Ascending aorta (tissue), 2 donors: ENCODE results near the gene STX1A. TPM values are rescaled to one million over a fixed set of nuclear protein-coding genes. Genes with fewer than 3 reads are reported as not detected.

Experiments
- DNase-seq, 2 donors: peaks; one replicate each; pipeline ENCODE4 v3.0.0-alpha.2; 2019; ENCODE audit warnings: low spot score in 2 of 2
- H3K27ac ChIP-seq, 2 donors: fragments of 200-600 bp; sonication (generic); one replicate each; pipeline ENCODE4 v1.5.1; 2016 to 2017; ENCODE audit warnings: mild to moderate bottlenecking in 1 of 2
- H3K27me3 ChIP-seq: fragments of 200-600 bp; sonication (generic); one replicate; pipeline ENCODE4 v1.5.1; 2017
- H3K36me3 ChIP-seq, 2 donors: fragments of 200-600 bp; sonication (generic); one replicate each; pipeline ENCODE4 v1.5.1; 2016
- H3K4me1 ChIP-seq, 2 donors: fragments of 200-600 bp; sonication (generic); one replicate each; pipeline ENCODE4 v1.5.1; 2016 to 2017; ENCODE audit warnings: mild to moderate bottlenecking in 1 of 2
- H3K4me3 ChIP-seq, 2 donors: fragments of 200-600 bp; sonication (generic); one replicate each; pipeline ENCODE4 v1.5.1; 2016 to 2017; ENCODE audit warnings: mild to moderate bottlenecking in 1 of 2
- H3K9me3 ChIP-seq, 2 donors: fragments of 200-600 bp; sonication (generic); one replicate each; pipeline ENCODE4 v1.5.1; 2016
- CTCF ChIP-seq, 3 experiments: fragments of 200-600 bp in 2 of 3; fragments of 450-650 bp in 1 of 3; sonication (generic) in 2 of 3; IDR thresholded peaks; one replicate each; pipeline ENCODE4 v1.5.1; 2016 to 2019; ENCODE audit warnings: antibody characterized with exemption in 3 of 3, mild to moderate bottlenecking in 1 of 3, moderate library complexity in 1 of 3
- intact Hi-C: fragments of 100-400 bp; cut with DNase I; formaldehyde crosslinking; loops from one replicate; pipeline ENCODE4 v1.15.1; 2023
- total RNA-seq: library from RNA; depleted of rRNA; stranded (reverse); fragments of >200 nt; gene quantifications from one replicate; pipeline ENCODE4 v1.1.0, GENCODE V29; 2016

STX1A gene
- total RNA-seq, 1 donor from 2014 or later = 13.1 TPM

- H3K4me3 ChIP-seq = no peak overlapping the region
- peaks cover 9 to 13% of the 10 kb centered on the region in 2 donors for H3K4me1 ChIP-seq
- TF ChIP-seq CTCF (IDR thresholded peaks at IDR 0.05) = no peak
- no peak for DNase-seq
- H3K36me3 ChIP-seq = peaks cover 0 to 4% of the 10 kb centered on the region in 2 donors
- intact Hi-C loops = no loop called here
- no peak overlapping the region for H3K27ac ChIP-seq
- H3K27me3 ChIP-seq = no peaks in the 10 kb centered on the region
- H3K9me3 ChIP-seq = no peaks in the 10 kb centered on the region
Observed at GRCh38 chr7:73741600-73741999, 22.1 kb upstream of the STX1A start.

- no peak for DNase-seq
- Histone ChIP-seq H3K4me1 (peaks cover 9 to 13% of the 10 kb centered on the region in 2 donors), H3K9me3 (no peaks in the 10 kb centered on the region), H3K36me3 (peaks cover 6 to 8% of the 10 kb centered on the region in 2 donors), H3K27me3 (no peaks in the 10 kb centered on the region), H3K4me3 (no peak overlapping the region), H3K27ac (peak overlapping the region in 1 of 2 donors; percentile 84)
- intact Hi-C loops = no loop called here
- no peak for TF ChIP-seq CTCF (IDR thresholded peaks at IDR 0.05)
Observed at GRCh38 chr7:73740771-73741170, 21.3 kb upstream of the STX1A start.

DNA sequence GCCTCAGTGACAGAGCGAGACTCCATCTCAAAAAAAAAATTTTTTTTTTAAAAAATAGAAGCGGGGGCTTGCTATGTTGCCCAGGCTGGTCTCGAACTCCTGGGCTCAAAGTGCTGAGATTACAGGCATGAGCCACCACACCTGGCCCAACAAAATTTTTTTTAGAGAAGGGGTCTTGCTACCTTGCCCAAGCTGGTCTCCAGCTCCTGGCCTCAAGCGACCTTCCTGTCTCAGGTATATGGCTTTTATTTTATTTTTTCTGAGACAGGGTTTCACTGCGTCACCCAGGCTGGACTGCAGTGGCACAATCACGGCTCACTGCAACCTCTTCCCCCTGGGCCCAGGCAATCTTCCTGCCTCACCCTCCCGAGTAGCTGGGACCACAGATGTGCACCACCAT, 20.7 kb upstream of the STX1A start:
- no peak for TF ChIP-seq CTCF (IDR thresholded peaks at IDR 0.05)
- no peak for DNase-seq
- intact Hi-C loops = no loop called here
- Histone ChIP-seq H3K27ac (peak overlapping the region; percentile 10 to 84), H3K4me1 (peaks cover 9 to 14% of the 10 kb centered on the region in 2 donors), H3K4me3 (no peak overlapping the region), H3K9me3 (no peaks in the 10 kb centered on the region), H3K36me3 (peaks cover 6 to 11% of the 10 kb centered on the region in 2 donors), H3K27me3 (no peaks in the 10 kb centered on the region)

DNA sequence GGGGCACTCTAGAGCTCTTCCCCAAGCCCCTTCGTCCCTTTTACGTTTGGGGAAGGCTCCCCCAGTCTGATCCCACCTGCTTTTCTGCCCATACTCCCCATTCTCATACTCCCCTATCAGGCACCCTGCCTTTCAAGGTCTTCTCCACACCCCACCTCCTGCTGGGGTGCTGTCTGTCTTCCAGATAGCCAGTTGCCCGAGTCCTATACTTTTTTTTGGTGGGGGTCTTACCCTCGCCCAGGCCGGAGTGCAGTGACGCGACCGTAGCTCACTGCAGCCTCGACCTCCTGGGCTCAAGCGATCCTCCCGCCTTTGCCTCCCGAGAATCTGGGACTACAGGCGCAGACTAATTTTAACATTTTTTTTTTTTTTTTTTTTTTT, 19.9 kb upstream of the STX1A start:
- Histone ChIP-seq H3K4me3 (peak overlapping the region; percentile 83 to 89), H3K27ac (peak overlapping the region; percentile 84 to 92), H3K36me3 (peaks cover 6 to 11% of the 10 kb centered on the region in 2 donors), H3K9me3 (no peaks in the 10 kb centered on the region), H3K27me3 (no peaks in the 10 kb centered on the region), H3K4me1 (peaks cover 9 to 16% of the 10 kb centered on the region in 2 donors)
- no peak for TF ChIP-seq CTCF (IDR thresholded peaks at IDR 0.05)
- intact Hi-C loops = loop anchor here (5.0 kb wide), 1 partner anchor 113 kb away; no protein-coding TSS in a partner anchor
- DNase-seq = no peak

- DNase-seq = peak; percentile 84 to 98
- H3K36me3 ChIP-seq = peaks cover 6 to 11% of the 10 kb centered on the region in 2 donors
- TF ChIP-seq CTCF (IDR thresholded peaks at IDR 0.05) = no peak
- peak within 1 kb of the TSS; percentile 84 to 92 for H3K27ac ChIP-seq
- H3K9me3 ChIP-seq = no peaks in the 10 kb centered on the region
- no peaks in the 10 kb centered on the region for H3K27me3 ChIP-seq
- H3K4me3 ChIP-seq = peak within 1 kb of the TSS; percentile 83 to 89
- peaks cover 9 to 16% of the 10 kb centered on the region in 2 donors for H3K4me1 ChIP-seq
- intact Hi-C loops = loop anchor here (5.0 kb wide), 1 partner anchor 114 kb away; no protein-coding TSS in a partner anchor
Observed at GRCh38 chr7:73738612-73739386, 19.3 kb upstream of the STX1A start, which contains the start of gene ABHD11. TSS of gene ABHD11 (minus strand) at chr7:73738802. CDS start at chr7:73738770, 32 bp downstream.
